GM18526 (cell line): ENCODE measurements around the gene NFKBIE.

Experiments used
- POLR2A ChIP-seq: IDR thresholded peaks from 3 replicates; pipeline ENCODE4 v1.6.1; 2011; ENCODE audit not compliant: insufficient read length; ENCODE audit errors: extremely low read depth

Gene NFKBIE

GRCh38 chr6:44278774-44279697, 13.7 kb upstream of the NFKBIE start:
- TF ChIP-seq POLR2A: no peak

DNA sequence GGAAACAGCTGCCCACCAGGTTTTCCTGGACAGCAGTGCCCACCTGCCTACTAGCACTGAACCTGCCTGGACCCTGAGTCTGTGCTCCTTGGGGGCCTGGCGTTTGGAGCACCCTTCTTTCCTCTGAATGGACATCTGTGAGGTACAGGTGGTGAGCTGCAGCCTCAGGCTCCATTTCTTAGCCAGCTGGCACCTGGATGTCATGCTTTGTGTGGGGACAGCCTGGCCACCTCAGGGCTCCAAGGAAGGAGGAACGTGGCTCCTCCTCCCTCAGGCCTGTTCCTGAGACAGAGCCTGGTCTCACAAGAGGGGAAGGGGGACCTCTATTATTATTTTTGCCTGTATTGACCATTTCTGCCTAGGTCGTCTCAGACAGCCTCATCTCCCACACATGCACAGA, 13.0 kb upstream of the NFKBIE start:
- no peak for TF ChIP-seq POLR2A

GRCh38 chr6:44277763-44278162, 12.4 kb upstream of the NFKBIE start:
- no peak for TF ChIP-seq POLR2A

- TF ChIP-seq POLR2A: no peak
Measured at GRCh38 chr6:44276667-44277640, 11.6 kb upstream of the NFKBIE start.

- TF ChIP-seq POLR2A: no peak
Measured at GRCh38 chr6:44275749-44276648, 10.6 kb upstream of the NFKBIE start.

- TF ChIP-seq POLR2A: no peak
Measured at GRCh38 chr6:44275271-44275748, 10.0 kb upstream of the NFKBIE start.

GRCh38 chr6:44273617-44274016, 8.3 kb upstream of the NFKBIE start:
- TF ChIP-seq POLR2A: no peak

- TF ChIP-seq POLR2A: no peak
Measured at GRCh38 chr6:44272999-44273566, 7.7 kb upstream of the NFKBIE start.

DNA sequence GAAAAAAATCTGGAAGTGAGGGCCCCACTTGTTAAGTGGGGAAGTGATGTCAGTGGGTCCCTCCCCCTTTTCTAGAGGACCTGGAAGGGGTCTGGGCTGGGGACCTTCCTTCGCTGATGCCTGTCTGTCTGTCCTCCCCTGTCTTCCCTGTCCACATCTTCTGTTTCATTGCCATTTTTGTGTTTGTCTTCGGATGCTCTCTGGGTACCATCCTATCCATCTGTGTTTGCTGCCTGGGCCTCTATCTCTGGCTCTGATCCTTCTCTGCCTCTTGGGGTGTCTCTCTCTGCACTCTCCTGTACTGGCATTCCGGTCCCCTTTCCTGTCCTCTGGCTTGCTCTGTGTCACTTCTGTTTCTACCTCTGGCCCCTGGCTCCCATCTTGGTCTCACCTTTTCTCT, 7.2 kb upstream of the NFKBIE start:
- TF ChIP-seq POLR2A: no peak

DNA sequence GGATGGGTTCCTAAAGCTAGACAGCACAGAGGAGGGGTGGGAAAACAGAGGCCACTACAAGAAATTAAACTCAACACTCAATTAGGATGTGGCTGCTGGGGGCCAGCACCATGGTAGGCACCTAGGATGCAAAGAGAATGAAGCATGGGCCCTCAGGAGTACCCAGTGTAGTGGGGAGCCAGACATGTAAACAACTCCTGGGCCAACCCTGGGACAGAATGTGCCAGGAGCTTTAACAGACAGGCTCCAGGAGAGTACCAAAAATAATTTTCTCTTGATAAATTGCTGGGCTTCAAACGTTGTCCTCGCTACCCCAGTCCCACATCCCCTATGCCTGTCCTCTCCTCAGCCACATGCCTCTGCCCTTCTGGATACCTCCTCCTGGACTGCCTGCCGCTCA, 6.6 kb upstream of the NFKBIE start:
- TF ChIP-seq POLR2A: no peak

GRCh38 chr6:44271406-44271723, 6.0 kb upstream of the NFKBIE start:
- no peak for TF ChIP-seq POLR2A

- TF ChIP-seq POLR2A: no peak
Measured at GRCh38 chr6:44270526-44271405, 5.4 kb upstream of the NFKBIE start.

DNA sequence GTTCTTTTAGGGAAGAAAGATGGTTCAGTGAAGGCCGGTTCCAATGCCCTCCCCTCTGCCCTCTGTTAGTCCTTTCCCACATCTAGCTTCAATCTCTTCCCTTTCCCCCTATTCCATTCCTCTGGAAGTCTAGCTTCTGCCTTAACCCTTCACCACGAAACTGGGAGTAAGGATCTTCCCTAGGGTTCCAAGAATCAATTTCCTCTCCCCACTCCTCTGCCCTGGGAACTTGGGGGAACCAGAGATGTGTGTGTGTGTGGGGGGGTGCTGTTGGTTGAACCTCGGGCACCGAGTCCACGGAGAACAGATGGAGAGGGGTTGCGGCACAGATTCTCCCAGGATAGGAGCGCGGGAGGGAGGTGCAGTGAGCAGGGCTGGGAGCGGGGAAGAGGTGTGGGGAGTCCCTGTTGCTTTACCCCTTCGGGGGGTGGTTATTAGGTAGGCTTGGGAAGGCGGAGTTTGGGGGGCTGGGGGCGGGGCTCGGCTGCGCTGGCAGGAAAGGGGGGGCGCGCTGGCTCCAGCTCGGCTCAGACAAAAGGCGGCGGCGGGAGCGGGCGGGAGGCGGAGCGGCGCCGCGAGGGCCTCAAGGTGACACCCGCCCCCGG, 4.7 kb upstream of the NFKBIE start, which contains the start of gene TMEM151B:
TSS of gene TMEM151B (plus strand) at position 530 of the 605 bp plus-strand sequence. CDS start 293 bp downstream, outside the sequence.
- TF ChIP-seq POLR2A: no peak

- no peak for TF ChIP-seq POLR2A
Measured at GRCh38 chr6:44269178-44269920, 4.0 kb upstream of the NFKBIE start.
